NCI-H526 (cell line): ENCODE results near the gene C10orf105.

Experiments
- DNase-seq, 2 experiments: peaks; one replicate each; lab custom pipeline; 2025; lab: John Stamatoyannopoulos, UW

C10orf105 gene

DNA sequence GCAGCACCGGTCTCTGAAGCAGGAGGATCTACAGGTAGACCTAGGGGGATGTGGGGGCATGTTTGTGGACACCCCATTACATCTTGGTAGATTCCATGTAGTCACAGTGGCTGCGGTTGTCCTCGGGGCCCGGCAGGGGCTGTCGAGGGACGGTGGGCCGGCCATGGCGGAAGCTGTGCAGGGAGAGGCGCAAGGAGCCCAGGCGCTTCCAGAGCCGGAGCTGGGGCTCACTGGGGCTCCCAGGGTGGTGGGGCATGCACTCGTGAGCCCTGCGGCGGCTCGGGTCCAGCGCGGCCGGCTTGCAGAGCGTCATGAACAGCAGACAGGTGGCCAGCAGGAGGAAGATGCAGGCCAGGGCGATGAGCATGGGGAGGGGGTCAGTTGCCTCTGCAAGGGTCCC is 3.7 kb downstream of the C10orf105 start:
- DNase-seq, result no peak

DNA sequence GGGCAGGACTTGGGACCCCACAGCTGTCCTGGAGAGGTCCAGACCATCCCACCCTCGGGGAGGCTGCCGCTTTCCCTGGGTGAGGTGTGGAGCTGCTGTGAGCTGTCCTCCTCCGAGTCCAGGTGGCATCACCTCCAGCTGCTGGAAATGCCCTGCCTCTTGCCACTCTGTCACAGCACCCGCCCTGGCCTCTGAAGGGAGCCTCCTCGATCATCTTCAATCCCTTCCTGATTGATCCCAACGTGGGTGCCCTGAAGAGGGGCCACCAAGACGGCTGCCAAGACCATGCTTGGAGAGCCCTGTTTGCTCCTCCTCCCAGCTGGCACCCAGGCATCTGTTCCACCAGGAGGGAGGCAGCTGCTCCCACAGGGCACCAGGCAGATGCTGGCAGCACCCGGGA is 4.6 kb downstream of the C10orf105 start:
- no peak for DNase-seq

DNA sequence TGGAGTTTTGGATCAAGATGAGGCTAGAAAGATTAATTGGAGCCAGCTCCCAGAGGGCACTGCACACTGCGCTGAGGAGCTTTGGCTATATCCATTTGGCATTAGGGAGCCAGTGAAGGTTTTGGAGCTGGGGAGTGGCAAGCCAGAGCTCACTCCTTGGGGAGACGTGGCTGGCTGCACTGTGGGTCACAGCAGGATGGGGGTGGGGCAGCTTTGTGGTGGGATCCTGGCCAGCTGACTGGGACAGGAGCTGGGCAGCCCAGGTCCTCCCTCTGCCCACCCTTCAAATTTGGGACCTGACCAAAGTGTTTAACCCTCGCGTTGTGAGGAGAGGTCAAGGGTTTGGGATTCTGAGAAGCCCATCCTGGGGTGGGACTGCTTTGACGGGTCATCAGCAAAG is 5.0 kb downstream of the C10orf105 start:
- DNase-seq, result no peak

DNA sequence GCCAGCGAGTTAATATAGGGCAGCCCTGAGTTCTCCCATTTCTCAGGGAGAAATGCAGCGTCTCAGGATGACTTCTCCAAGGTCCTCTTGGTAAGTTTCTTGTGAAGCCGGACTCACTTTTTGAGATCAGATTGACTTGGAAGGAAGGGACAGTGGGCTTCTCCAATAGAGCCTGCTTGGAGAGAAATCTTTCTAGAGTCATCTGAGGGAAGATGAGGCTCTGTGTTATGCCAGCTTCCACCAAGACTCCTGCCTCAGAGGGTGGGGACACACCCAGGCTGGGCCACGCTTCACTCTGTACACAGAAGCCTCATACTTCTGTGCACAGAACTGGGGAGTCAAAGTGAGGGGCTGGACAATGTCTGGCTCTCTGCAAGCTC is 5.6 kb downstream of the C10orf105 start:
- DNase-seq, result no peak

DNA sequence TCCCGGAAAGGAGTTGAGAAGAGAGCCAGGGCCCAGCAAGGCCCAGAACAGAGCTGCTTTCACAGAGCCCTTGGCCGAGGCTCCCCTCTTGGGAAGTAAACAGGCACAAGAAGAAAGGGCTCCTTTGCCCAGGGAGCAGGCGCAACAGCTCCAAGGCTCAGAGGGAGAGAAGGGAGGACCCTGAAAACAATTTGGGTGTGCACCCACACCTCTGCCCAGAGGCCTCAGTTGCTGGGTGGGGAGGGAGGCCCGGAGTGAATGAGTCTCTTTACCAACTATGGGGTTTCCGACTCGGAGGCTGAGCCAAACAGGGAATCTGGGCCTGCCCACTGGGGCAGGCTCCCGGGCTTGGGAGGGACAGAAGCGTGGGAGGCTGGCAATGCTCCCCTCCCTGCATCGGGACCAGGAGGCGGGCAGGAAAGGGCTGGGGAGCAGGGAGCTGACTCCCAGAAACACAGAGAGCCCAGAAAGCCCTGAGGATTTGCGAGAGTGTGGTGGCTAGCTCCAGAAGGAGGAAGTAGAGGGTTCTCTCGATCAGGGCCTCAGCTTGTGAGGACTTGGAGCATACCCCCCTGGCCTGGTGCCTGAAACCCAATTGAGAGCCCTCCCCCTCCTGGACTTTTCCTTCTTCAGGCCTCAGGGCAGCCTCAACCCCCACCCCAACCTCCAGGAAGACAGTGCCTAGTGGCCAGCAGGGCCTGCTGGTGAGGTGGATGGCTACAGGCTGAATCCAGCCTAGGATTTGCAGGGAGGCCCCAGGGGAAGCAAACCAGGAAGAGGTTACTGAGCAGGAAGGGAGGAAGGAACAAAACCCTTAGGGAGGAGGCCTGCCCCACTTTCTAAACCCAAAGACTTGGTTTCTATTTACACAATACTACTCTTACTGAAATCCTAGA is 6.2 kb downstream of the C10orf105 start:
- no peak for DNase-seq

DNA sequence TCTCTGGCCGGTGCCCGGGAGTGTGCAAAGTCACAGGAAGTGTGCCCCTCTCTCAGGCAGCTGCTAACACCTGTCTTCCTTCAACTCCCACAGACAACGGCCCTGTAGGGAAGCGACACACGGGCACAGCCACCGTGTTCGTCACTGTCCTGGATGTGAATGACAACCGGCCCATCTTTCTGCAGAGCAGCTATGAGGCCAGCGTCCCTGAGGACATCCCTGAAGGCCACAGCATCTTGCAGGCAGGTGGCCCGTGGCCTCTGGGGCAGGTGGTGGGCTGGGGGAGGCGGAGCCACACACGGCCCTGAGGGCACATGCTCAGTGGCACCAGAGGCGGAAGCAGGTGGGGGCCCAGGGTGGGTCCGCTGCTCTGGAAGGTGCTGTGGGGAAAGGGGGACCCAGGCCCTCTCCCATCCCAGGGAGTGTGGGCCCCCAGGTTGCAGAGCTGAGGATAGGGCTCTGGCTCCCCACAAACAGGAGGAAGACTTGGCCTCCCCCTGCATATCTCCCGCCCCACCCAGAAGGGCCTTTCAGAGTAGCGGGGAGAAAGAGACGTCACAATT is 6.9 kb downstream of the C10orf105 start:
- DNase-seq, result no peak

DNA sequence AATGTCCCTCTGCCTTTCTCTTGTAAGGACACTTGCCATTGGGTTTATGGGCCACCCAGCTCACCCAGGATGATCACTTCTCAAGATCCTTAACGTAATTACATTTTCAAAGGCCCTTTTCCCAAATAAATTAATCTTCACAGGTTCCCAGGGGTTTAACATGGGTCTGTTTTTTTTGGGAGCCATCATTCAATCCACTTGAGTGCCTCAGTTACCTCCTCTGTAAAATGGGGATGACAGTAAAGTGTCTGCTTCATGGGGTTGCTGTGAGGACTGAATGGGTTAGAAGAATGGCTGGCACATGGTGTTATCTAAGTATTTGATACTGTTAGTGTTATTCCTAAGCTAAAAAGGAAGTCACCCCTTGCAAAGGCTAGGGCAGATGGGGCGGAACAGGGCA is 7.4 kb downstream of the C10orf105 start:
- no peak for DNase-seq

DNA sequence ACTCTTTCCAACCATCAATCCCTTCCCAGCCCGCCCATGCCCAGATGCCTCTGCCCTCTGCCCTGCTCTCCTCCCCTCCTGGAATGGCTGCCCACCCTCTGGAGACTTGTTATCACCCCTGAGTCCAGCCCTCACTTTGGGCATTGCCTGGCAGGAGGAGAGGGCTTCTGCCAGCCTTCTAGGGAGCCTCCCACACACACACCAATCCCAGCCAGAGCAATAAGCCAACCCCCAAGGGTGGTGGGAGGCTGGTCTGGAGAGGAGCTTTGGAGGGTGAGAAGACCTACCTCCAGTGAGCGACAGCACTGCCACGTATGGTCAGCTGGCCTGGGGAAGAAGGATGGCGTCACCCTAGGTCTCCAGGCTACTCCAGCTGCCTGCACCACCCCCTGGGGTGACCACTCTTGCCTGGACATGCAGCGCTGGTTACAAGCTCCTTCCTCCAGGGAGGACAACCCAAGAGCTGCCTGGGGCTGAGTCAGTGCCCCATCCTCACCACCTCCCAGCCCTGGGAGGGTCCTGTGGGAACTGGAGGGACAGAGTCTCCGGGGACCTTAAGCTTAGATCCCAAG is 8.4 kb downstream of the C10orf105 start:
- no peak for DNase-seq

DNA sequence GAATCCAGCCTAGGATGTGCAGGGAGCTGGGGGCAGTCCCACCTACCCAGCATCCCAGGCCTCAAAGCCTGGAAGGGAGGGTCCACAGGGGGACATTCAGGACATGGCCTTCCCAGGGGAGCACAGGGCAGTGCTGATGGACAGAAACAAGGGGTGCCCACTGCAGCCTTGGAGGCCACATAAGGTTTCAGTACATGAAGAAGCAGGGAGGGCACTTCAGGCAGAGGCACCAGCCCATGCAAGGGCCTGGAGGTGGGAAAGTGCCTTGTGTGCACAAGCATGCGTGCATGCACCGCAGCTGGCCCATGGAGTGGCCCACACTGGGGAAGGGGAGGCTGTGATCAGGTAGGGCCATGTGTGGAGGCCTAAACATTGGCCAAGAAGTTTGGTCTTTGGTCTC is 9.1 kb downstream of the C10orf105 start:
- no peak for DNase-seq

DNA sequence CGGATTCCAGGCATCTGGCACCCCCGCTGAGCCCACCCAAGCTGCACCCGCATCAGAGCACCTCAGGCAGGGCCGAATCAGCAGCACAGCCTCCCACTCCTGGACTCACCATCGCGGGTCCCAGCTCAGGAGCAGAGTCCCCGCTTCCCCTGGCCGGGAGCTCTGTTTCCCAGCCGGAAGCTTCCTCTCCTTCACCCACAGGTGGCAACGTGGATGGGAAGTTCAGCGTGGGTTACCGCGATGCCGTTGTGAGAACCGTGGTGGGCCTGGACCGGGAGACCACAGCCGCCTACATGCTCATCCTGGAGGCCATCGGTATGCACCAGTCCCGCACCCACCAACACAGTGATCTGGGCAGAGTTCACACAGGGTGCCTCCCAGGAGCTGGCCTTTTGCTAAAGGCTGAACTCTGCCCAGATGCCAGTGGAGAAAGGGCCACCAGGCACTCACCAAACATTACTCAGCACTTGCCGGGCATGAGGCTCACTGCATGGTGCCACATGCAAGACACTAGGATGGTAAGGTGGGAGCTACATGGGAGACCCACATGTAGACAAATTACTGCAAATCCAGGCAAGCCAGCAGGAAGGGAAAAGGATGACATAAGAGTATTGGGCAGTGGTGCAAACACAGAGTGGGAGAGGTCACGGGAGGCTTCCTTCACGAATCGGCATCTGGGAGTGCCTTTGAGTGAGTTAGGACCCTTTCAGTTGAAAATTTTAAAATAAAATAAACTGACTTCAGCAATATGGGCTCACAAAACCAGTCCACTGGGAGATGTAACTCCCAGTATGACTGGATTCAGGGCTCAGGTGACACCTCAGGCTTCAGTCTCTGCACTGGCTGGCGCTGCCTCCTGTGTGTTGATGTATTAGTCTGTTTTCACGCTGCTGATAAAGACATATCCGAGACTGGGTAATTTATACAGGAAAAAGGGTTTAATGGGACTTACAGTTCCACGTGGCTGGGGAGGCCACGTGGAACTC is 10.4 kb downstream of the C10orf105 start:
- DNase-seq, result no peak

DNA sequence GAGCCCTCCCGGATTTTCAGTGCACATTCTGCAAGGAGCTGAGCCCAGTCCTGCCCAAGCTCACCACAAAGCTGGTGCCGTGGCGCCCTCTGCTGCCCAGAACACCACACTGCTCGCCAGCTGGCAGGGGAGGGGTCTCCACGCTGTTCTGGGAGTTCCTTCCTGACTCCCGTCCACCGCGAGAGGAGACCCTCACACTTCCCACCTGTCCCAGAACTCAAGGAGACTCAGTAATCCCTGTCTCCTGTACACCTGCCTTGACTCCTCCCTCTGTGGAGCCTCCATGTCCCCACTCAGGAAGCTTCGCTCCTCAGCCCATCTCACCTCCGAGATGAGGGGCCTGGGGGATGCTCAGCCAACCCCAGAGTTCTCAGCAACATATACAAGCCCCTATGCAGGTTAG is 11.3 kb downstream of the C10orf105 start:
- DNase-seq, result peak in 1 of 2 experiments; percentile 63

DNA sequence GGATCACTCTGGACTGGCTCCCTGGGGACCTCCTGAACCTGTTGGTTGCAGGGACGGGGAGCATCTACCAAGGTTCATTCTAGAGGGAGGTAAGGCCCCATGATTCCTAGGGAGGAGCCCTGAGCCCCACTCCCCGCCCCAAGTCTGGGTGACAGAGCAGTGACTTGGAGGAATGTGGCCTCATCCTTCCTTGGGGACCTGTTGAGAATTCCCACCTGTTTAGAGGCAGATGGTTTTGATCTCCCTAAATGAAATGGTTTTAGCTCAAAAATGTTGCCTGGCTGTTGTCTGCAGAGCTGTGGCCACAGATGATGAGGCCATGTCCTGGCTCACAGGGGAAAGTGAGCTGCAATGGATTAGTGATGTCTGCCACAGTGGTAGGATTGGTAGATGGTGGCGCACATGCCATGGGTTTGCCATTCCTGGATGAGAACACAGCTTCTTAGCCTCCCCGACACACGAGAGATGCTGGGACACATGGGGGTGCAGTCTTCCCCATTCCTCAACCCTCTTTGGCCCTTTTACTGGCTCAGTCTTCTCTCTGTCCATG is 12.3 kb downstream of the C10orf105 start:
- no peak for DNase-seq

DNA sequence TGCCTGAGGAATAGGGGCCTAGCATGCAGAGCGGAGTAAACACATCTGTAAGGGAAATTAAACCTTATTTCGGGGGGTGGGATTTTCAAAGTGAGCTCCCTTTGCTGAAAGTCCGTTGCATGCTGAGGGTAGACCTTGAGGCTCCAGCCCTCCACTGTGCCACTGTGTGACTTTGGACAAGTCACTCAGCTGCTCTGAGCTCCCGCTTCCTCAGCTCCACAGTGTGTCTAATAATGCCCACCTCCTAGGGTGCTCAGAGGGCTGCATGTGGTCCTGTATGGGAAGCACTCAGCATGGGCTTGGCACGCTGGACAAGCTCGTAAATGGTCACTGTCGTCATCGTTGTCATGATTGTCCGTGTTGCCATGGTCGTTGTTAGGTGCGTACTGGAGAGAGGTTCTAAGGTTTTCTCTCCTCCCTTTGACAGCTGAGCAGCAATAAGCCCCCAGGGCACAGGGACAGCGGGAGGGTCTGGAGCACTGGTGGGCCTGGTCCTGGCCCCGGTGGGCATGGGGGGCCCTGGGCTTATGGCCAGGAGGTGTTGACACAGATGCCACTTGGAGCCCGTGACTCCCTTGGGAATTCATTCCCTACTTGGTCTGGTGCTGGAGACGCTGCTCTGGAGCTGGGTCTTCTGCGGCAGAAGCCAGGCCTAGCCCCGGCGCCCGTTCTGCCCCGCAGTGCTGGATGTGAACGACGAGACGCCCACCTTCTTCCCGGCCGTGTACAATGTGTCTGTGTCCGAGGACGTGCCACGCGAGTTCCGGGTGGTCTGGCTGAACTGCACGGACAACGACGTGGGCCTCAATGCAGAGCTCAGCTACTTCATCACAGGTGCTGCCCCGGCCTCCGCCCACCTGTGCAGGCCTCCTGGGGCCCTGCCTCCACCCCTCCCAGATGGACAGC is 13.1 kb downstream of the C10orf105 start:
- no peak for DNase-seq

DNA sequence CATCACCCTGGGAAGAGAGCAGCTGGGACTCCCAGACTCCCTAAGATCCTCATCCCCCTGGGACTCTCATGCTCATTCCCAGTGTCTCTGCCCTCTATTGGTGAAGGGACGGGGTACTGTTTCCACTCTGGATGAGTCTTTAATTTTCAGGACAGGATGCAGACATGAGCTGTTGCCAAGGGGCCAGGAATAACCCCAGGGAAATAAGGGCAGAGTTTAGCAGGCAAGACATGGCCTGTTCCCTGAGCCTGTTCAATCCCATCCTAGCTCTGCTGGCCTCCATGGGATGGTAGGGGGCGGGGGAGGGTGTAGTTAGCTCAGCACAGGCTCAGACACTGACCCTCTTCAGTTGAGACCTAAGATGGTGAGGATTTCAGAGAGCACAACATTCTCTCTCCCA is 14.0 kb downstream of the C10orf105 start:
- DNase-seq, result peak in 1 of 2 experiments; percentile 12

DNA sequence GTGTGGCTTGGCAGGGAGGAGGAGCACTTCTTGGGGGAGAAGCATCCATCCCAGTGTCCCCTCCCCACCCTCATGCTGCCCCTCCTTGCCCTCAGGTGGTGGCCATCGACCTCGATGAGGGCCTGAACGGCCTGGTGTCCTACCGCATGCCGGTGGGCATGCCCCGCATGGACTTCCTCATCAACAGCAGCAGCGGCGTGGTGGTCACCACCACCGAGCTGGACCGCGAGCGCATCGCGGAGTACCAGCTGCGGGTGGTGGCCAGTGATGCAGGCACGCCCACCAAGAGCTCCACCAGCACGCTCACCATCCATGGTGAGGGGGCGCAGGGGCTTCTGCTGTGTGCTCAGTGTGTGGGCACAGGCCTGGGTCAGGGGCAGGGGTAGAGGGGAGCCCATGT is 14.8 kb downstream of the C10orf105 start:
- DNase-seq, result no peak

DNA sequence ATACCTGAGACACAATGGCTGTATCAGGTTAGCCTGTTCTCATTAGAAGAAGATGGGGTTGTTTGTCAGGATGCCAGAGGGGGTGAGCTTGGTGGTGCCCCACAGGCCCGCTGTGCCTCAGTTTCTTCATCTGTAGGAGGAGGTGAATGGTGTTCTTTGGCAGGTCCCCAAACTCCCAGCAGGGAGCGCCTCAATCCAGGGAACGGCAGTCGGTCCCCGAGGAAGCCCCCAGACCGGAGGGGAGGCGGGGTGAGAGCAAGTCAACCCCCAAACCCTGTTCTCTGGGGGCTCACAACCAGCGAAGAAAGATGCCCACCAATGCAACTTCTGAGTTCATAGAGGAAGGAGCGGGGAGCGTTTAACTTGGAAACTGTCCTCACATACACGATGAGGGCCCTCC is 16.0 kb downstream of the C10orf105 start:
- no peak for DNase-seq

DNA sequence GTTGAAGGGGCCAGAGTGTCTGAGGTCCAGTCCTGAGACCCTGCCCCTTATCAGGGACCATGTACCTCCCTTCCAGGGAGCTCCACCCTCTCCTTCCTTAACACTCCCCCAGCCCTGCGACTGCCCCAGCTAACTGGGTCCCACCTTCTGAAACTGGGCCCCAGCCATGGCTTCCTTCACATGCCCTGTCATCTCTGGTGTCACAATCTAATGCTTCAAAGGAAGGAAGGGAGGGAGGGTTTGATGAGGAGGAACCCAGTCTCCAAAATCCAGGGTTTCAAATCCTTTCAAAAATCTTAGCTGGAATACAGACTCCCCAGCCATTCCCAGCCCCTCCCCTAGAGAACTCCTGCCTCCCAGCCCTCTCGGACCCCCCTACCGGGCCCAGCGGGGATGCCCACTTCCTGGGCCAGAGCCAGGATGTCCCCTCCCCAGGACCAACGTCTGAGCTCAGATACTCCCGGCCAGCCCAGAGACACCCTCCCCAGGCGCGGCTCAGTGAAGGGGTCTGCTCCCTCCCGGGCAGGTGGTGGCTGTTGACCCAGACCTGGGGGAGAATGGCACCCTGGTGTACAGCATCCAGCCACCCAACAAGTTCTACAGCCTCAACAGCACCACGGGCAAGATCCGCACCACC is 18.0 kb downstream of the C10orf105 start:
- DNase-seq, result no peak

DNA sequence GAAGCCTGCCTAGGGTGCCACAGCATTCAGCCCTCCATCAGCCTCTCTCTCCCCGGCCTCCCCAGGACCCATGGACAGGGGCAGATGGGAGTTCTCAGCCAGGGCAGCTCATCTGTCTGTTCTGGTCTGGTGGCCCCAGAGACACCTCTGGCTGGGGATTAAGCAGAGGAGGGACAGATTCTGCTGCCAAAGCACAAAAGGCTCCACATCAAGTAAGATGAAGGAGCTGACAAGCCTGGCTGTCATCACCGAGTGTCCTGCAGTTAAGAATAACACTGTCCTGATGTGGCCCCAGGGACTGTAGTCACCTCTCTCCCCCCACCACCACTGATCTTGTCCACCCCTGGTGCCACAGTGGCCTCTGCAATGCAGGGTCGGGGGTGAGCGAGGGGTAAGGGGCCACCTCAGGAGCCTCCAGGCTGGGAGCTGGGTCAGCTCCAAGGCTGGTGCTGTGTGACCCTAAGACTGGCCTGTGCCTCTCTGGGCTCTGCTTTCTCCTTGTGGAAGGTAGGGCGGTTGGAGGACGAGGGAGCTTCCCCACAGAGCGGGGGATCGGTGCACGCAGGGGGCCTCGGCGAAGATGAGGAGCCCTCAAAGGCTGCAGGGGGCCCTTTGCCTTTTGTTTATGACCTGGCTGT is 18.7 kb downstream of the C10orf105 start:
- no peak for DNase-seq

DNA sequence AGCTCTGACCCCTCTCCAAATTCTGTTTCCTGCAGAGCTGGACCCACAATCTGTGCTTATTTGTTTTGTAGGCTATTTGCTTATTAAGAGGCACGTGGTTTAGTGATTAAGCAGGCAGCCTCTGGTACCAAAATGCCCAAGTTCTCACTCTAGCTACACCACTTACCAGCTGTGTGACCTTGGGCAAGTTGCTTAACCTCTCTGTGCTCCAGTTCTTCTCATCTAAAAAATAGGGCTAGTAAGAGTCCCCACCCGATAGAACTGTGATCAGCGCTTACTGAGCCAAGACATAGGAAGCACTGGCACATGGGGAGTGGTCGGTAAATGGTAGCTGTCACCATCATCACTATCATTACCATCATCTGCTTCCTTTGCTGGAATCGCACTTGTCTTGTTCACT is 20.8 kb downstream of the C10orf105 start:
- no peak for DNase-seq
